BJ (cell line): ENCODE results near the gene JSRP1. TPM values are rescaled to one million over a fixed set of nuclear protein-coding genes. Genes with fewer than 3 reads are reported as not detected.

ENCODE experiments used
- CTCF ChIA-PET: fragments of 350-600 bp; formaldehyde crosslinking; extraction: SDS; loops from one replicate; lab custom pipeline; 2021; ENCODE audit warnings: antibody characterized with exemption, inconsistent platforms; lab: Yijun Ruan, JAX
- POLR2A ChIA-PET: fragments of 300-600 bp; sonication (Branson Sonifier 250); formaldehyde crosslinking; extraction: SDS; loops from one replicate; lab custom pipeline; 2021; ENCODE audit warnings: antibody characterized with exemption; lab: Charles Lee
- DNase-seq: peaks from one replicate; pipeline ENCODE4 v3.0.0-alpha.2; 2011; ENCODE audit warnings: low read depth
- H3K27me3 ChIP-seq: 2 replicates; pipeline ENCODE4 v1.6.0; 2011; ENCODE audit warnings: low read length; ENCODE audit not compliant: control insufficient read depth, insufficient read depth
- H3K36me3 ChIP-seq: 2 replicates; pipeline ENCODE4 v1.5.1; 2011; ENCODE audit warnings: low read length; ENCODE audit not compliant: control insufficient read depth, insufficient read depth
- H3K4me3 ChIP-seq: 2 replicates; pipeline ENCODE4 v1.5.1; 2011; ENCODE audit warnings: low read depth, mild to moderate bottlenecking, control low read depth, low read length
- polyA plus RNA-seq: library from polyadenylated mRNA; depleted of rRNA; stranded (reverse); fragments of >200 nt; gene quantifications from 2 replicates; pipeline ENCODE4 v1.2.3, GENCODE V29; 2011
- TF ChIP-seq, protein P1 (sequence below): IDR thresholded peaks from 2 replicates; pipeline ENCODE4 v1.5.1; 2011; ENCODE audit warnings: low read depth, mild to moderate bottlenecking, control low read depth, inconsistent platforms, low read length, moderate library complexity; ENCODE audit not compliant: insufficient read depth

The JSRP1 gene
- polyA plus RNA-seq, 1 experiment: not detected

DNA sequence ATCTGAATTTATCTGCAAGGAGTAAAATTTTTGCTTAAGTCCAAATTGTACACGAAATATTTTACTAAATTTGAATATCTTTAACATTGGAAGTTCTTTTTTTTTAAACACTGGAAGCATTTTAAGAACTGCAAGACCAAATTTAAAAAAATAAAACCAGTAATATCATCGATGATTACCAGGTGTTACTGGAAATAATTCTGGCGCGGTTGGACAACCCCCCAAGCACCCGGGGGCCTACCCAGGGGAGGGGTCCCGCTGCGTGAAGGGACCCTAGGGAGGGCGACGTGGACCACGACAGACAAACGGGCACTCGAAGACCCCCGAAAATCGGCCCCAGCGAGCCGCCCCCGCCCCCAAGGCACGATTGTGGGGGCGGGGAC, 12.6 kb upstream of the JSRP1 start:
- DNase-seq: no peak
- POLR2A ChIA-PET: interaction anchor here (1.0 kb wide), 1 partner anchor 8 kb away, joined by 4 read pairs; no protein-coding TSS in a partner anchor
- CTCF ChIA-PET: no interaction called here
- TF ChIP-seq, protein P1, sequence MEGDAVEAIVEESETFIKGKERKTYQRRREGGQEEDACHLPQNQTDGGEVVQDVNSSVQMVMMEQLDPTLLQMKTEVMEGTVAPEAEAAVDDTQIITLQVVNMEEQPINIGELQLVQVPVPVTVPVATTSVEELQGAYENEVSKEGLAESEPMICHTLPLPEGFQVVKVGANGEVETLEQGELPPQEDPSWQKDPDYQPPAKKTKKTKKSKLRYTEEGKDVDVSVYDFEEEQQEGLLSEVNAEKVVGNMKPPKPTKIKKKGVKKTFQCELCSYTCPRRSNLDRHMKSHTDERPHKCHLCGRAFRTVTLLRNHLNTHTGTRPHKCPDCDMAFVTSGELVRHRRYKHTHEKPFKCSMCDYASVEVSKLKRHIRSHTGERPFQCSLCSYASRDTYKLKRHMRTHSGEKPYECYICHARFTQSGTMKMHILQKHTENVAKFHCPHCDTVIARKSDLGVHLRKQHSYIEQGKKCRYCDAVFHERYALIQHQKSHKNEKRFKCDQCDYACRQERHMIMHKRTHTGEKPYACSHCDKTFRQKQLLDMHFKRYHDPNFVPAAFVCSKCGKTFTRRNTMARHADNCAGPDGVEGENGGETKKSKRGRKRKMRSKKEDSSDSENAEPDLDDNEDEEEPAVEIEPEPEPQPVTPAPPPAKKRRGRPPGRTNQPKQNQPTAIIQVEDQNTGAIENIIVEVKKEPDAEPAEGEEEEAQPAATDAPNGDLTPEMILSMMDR: no peak
- Histone ChIP-seq H3K36me3 (peaks cover 12% of the 10 kb centered on the region), H3K4me3 (peak overlapping the region; percentile 70), H3K27me3 (no peaks in the 10 kb centered on the region)

DNA sequence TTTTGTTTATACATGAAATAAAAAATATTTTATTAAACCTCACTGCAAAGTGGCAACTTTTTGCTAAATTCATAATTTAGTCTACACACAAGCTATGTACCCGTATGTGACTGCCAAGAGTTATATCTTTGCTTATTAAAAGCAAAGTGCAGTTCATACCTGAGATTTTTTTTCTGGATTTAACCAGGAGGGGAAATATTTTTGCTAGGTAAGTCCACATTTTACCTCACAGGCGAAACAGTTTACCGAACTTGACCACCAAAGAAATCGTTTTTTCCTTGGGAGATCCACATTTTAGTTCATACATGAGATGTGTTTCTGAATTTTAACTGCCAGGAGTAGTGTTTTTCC, 12.2 kb upstream of the JSRP1 start:
- Histone ChIP-seq H3K27me3 (no peaks in the 10 kb centered on the region), H3K36me3 (peaks cover 11% of the 10 kb centered on the region), H3K4me3 (no peak overlapping the region)
- POLR2A ChIA-PET: interaction anchor here (1.0 kb wide), 1 partner anchor 9 kb away, joined by 4 read pairs; no protein-coding TSS in a partner anchor
- TF ChIP-seq, protein P1: no peak
- CTCF ChIA-PET: no interaction called here
- no peak for DNase-seq

DNA sequence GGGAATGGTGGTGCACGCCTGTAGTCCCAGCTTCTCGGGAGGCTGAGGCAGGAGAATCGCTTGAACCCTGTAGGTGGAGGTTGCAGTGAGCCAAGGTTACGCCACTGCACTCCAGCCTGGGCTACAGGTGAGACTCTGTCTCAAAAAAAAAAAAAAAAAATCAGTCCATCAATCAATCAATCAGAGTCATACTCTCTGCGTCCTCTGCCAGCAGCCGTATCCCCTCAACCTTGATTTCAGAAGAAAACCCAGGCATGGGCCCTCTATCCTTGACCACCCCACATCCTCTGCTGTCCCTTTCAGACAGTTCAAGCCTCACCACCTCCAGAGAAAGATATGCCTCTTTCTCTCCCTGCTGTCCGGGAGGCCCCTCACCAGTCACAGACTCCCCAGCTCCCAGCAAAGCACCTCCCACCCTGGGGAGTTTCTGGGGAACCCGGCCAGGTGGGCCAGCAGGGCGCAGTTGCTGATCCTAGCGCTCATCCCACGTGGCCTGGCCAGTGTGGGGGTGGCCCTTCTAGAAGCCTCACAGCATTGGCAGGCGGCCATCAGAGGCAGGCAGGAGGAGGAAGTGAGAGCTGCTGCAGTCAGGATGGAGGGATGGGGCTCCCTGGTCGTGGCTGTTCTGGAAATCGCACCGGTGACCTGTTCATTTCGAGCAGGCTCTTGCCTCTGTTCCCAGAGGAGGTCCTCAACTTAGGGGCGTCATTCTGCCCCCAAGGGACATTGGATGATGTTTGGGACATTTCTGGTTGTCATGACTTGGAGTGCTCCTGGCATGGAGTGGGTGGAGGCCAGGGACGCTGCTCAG, 10.2 kb upstream of the JSRP1 start:
- TF ChIP-seq, protein P1: no peak
- H3K27me3 ChIP-seq: no peaks in the 10 kb centered on the region
- ChIA-PET POLR2A (interaction anchor here (0.5 kb wide), 1 partner anchor 8 kb away, joined by 6 read pairs; no protein-coding TSS in a partner anchor), CTCF (interaction anchor here (0.7 kb wide), 1 partner anchor 21 kb away, joined by 5 read pairs; no protein-coding TSS in a partner anchor)
- H3K36me3 ChIP-seq: peaks cover under 1% of the 10 kb centered on the region; the same call in 1 of the 2 replicates
- DNase-seq: no peak
- no peak overlapping the region for H3K4me3 ChIP-seq

DNA sequence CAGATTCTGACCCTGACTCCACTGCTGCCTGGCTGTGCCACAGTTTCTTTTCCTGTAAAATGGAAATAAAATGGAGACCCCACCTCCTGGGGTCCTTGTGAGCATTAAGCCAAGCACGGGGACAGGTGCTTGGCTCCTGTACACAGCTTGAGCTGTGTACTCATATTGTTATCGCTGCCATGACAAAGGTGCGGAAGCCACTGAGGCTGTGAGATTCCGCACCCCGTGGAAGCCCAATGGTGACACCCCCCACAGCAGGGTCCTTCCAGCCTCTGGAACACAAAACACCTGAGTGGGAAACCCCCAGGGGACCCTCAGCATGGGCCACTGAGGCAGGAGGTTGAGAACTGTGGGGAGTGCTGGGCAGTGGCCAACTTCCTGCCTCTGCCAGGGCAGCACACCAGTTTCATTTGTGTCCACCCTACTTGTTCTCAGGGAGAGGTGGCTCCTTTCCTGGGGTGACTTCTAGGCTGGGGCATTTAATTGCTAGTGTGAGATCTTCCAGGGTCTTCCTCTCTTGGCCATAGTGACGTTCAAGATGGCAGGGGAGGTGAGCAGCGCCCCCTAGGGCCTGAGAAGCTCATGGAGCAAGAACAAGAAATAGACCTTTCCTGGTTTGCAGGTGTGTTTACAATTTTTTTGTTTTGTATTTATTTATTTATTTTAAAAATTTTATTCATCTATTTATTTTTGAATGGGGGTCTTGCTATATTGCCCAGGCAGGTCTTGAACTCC, 5.4 kb upstream of the JSRP1 start:
- TF ChIP-seq, protein P1: peak; percentile 68
- no peak overlapping the region for H3K4me3 ChIP-seq
- H3K27me3 ChIP-seq: no peaks in the 10 kb centered on the region
- CTCF ChIA-PET: interaction anchor here (0.7 to 2.9 kb wide), 11 partner anchors 9 to 331 kb away, joined by 3 to 15 read pairs (median 3); no protein-coding TSS in a partner anchor
- POLR2A ChIA-PET: no interaction called here
- no peaks in the 10 kb centered on the region for H3K36me3 ChIP-seq
- DNase-seq: no peak

DNA sequence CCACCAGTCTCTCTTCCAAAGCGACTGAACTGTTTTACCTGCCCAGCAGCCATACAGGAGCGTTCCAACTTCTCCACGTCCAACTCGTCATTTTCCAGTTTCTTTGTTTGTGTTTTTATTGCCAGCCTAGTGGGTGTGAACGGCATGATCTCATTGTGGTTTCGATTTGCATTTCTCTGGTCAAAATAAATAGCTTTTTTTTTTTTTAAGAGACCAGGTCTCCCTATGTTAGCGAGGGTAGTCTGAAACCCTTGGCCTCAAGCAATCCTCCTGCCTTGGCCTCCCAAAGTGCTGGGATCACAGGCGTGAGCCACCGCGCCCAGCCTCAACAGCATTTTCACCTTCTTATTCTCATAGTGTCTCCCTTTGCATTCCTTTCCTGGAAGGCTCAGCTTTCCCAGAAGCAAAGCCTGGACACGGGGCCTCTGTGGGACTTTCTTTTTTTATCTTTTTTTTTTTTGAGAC, 4.2 kb upstream of the JSRP1 start:
- Histone ChIP-seq H3K4me3 (no peak overlapping the region), H3K27me3 (no peaks in the 10 kb centered on the region), H3K36me3 (no peaks in the 10 kb centered on the region)
- no peak for DNase-seq
- ChIA-PET CTCF (interaction anchor here (1.1 to 2.9 kb wide), 3 partner anchors 14 to 105 kb away, joined by 4 to 15 read pairs (median 9); no protein-coding TSS in a partner anchor), POLR2A (interaction anchor here (0.6 kb wide), 1 partner anchor 34 kb away, joined by 8 read pairs; no protein-coding TSS in a partner anchor)
- TF ChIP-seq, protein P1: no peak
